GM12801 (cell line): ENCODE measurements around the gene NOSTRIN.

Experiments used
- TF ChIP-seq, protein P1 (sequence below): IDR thresholded peaks from one replicate; pipeline ENCODE4 v1.5.1; 2011; ENCODE audit warnings: control low read depth; ENCODE audit not compliant: insufficient read length; ENCODE audit errors: extremely low read depth

The NOSTRIN gene

GRCh38 chr2:168825126-168825525 is 22.7 kb downstream of the NOSTRIN start:
- TF ChIP-seq, protein P1, sequence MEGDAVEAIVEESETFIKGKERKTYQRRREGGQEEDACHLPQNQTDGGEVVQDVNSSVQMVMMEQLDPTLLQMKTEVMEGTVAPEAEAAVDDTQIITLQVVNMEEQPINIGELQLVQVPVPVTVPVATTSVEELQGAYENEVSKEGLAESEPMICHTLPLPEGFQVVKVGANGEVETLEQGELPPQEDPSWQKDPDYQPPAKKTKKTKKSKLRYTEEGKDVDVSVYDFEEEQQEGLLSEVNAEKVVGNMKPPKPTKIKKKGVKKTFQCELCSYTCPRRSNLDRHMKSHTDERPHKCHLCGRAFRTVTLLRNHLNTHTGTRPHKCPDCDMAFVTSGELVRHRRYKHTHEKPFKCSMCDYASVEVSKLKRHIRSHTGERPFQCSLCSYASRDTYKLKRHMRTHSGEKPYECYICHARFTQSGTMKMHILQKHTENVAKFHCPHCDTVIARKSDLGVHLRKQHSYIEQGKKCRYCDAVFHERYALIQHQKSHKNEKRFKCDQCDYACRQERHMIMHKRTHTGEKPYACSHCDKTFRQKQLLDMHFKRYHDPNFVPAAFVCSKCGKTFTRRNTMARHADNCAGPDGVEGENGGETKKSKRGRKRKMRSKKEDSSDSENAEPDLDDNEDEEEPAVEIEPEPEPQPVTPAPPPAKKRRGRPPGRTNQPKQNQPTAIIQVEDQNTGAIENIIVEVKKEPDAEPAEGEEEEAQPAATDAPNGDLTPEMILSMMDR = no peak

- TF ChIP-seq, protein P1 = no peak
Measured at GRCh38 chr2:168830958-168831357, 28.5 kb downstream of the NOSTRIN start.

- TF ChIP-seq, protein P1 = no peak
Measured at GRCh38 chr2:168831662-168832061, 29.2 kb downstream of the NOSTRIN start.

DNA sequence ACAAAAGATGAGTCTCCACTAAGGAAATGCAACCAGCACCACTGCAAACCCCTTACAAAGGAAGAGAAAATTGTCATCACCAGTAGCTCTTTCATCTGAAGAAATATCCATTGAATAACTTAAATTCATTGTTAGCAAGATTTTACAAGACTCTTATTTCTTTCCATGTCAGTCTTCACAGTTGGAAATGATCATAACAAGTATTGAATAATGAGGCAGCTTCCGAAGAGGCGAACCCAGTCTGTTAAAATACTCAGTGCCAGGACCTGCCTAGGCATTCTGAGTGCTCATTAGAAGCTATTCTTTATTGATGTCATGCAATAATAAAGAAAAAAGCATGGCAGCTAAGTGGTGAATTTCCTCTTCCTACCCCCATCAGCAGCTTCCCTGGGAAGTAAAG is 33.5 kb downstream of the NOSTRIN start:
- TF ChIP-seq, protein P1 = no peak

GRCh38 chr2:168841445-168841844 is 39.0 kb downstream of the NOSTRIN start:
- TF ChIP-seq, protein P1 = no peak

DNA sequence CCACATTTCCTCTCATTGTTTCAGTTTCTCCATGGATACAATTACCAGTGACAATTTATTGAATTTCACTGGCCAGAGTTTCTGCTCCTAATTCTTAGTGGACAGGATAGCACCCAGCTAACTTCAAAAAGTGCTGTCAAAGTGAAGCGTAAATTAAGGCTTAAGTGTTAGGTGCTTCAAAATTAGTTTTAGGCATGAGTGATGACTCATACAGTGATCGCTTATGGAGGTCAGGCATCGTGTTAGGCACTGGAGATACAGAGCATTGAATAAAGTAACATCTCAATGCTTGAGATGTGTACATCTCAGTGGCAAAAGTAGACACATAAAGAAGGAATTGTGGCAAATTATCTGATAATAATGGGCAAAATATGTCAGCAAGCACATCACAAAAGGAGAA is 40.8 kb downstream of the NOSTRIN start:
- TF ChIP-seq, protein P1 = no peak

DNA sequence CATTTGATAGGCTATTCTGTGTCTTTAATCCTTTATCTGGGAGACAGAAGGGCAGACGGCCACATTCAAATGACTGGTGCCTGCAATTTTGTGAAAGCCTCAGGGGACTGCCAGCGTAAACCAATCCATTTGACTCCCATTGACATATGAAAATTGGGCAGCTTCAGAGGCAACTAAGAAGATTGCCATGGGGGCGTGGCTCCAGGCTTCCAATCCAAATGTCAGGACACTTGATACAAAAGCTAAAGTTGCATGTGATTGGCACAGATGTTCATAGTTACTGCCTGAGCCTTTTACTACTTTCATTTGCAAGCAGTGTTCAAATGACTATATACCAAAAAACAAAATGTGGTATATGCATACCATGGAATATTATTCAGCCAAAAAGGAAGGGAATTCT is 45.8 kb downstream of the NOSTRIN start:
- TF ChIP-seq, protein P1 = no peak

DNA sequence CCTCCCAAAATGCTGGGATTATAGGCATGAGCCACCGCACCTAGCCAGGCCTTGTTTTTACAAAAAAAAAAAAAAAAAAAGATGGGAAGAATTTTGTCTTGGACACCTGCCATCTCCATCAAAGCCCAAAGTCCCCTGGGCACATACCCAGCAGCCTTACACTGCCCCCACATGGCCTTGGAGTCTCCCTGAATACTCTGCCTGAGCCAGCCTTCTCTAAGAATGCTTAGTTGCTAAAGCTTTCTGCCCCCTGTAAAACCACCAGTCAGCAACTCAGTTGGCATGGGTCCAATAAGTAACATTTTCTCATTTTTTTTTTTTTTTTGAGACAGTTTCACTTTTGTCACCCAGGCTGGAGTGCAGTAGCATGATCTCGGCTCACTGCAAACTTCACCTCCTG is 47.2 kb downstream of the NOSTRIN start:
- TF ChIP-seq, protein P1 = no peak
